Thymus (tissue), 11 donors: ENCODE results near the gene C2orf76. TPM values are rescaled to one million over a fixed set of nuclear protein-coding genes. Genes with fewer than 3 reads are reported as not detected.

Source experiments
- DNase-seq, 9 donors: peaks; one replicate each; pipeline ENCODE4 v3.0.0-alpha.2; 2013; ENCODE audit warnings: low spot score in 9 of 9, low read depth in 6 of 9, missing footprints in 1 of 9
- H3K27ac ChIP-seq, 2 donors: one replicate each; pipeline ENCODE4 v1.5.1; 2013; ENCODE audit warnings: control low read depth in 1 of 2, low read depth in 1 of 2, low read length in 1 of 2, mild to moderate bottlenecking in 1 of 2, moderate library complexity in 1 of 2
- H3K27me3 ChIP-seq, 2 donors: one replicate each; pipeline ENCODE4 v1.5.1; 2013; ENCODE audit warnings: low read length in 1 of 2; ENCODE audit not compliant: control insufficient read depth in 2 of 2, insufficient read depth in 1 of 2
- H3K36me3 ChIP-seq, 2 donors: one replicate each; pipeline ENCODE4 v1.5.1; 2013; ENCODE audit warnings: low read length in 1 of 2, mild to moderate bottlenecking in 1 of 2, moderate library complexity in 1 of 2; ENCODE audit not compliant: control insufficient read depth in 2 of 2, insufficient read depth in 2 of 2
- H3K4me1 ChIP-seq, 2 donors: one replicate each; pipeline ENCODE4 v1.5.1; 2013; ENCODE audit warnings: low read length in 2 of 2; ENCODE audit not compliant: control insufficient read depth in 2 of 2, insufficient read depth in 2 of 2
- H3K4me3 ChIP-seq, 2 donors: one replicate each; pipeline ENCODE4 v1.5.1; 2013; ENCODE audit warnings: low read length in 2 of 2, control low read depth in 1 of 2, mild to moderate bottlenecking in 1 of 2
- H3K9me3 ChIP-seq, 2 donors: one replicate each; pipeline ENCODE4 v1.5.1; 2013; ENCODE audit warnings: low read length in 1 of 2, mild to moderate bottlenecking in 1 of 2; ENCODE audit not compliant: control insufficient read depth in 2 of 2, insufficient read depth in 1 of 2
- WGBS: extraction: QIAGEN DNeasy Blood & Tissue Kit; methylation state at CpG from one replicate; pipeline ENCODE4 v1.1.7; 2013; 5-methylcytosine and 5-hydroxymethylcytosine counted together
- polyA plus RNA-seq: library from polyadenylated mRNA; stranded (reverse); fragments of 200-250 nt; gene quantifications from one replicate; pipeline ENCODE4 v1.2.3, GENCODE V29; 2013
- total RNA-seq: library from RNA; stranded (reverse); fragments of 120-200 nt; gene quantifications from one replicate; pipeline ENCODE4 v1.2.4, GENCODE V29; 2013
- donor health status: healthy.

The C2orf76 gene
- total and polyA plus RNA-seq, 2 donors: 14.7 to 25.6 TPM

GRCh38 chr2:119260646-119261492 is 105.8 kb downstream of the C2orf76 start:
- no peaks in the 10 kb centered on the region for H3K27me3 ChIP-seq
- 89% methylated on average over 11 of the region's 11 CpGs for WGBS
- H3K4me3 ChIP-seq: no peak overlapping the region
- no peak overlapping the region for H3K27ac ChIP-seq
- H3K4me1 ChIP-seq: no peaks in the 10 kb centered on the region
- H3K36me3 ChIP-seq: no peaks in the 10 kb centered on the region
- H3K9me3 ChIP-seq: no peaks in the 10 kb centered on the region
- no peak for DNase-seq

- Histone ChIP-seq H3K4me3 (no peak overlapping the region), H3K4me1 (no peaks in the 10 kb centered on the region), H3K27ac (no peak overlapping the region), H3K9me3 (no peaks in the 10 kb centered on the region), H3K27me3 (no peaks in the 10 kb centered on the region), H3K36me3 (no peaks in the 10 kb centered on the region)
- 98% methylated on average over 5 of the region's 5 CpGs for WGBS
- no peak for DNase-seq
These were observed 107.3 kb downstream of the C2orf76 start for GRCh38 chr2:119259296-119259860.

GRCh38 chr2:119257198-119257597 is 109.4 kb downstream of the C2orf76 start:
- DNase-seq: no peak
- Histone ChIP-seq H3K4me1 (no peaks in the 10 kb centered on the region), H3K36me3 (no peaks in the 10 kb centered on the region), H3K4me3 (no peak overlapping the region), H3K27ac (no peak overlapping the region), H3K27me3 (no peaks in the 10 kb centered on the region), H3K9me3 (no peaks in the 10 kb centered on the region)
- 95% methylated on average over 9 of the region's 9 CpGs for WGBS

- no peak for DNase-seq
- Histone ChIP-seq H3K27ac (no peak overlapping the region), H3K4me1 (no peaks in the 10 kb centered on the region), H3K9me3 (no peaks in the 10 kb centered on the region), H3K4me3 (no peak overlapping the region), H3K27me3 (no peaks in the 10 kb centered on the region), H3K36me3 (no peaks in the 10 kb centered on the region)
- WGBS: 95% methylated on average over 2 of the region's 2 CpGs
These were observed 110.1 kb downstream of the C2orf76 start for GRCh38 chr2:119256582-119256921.

GRCh38 chr2:119255760-119256581 is 110.7 kb downstream of the C2orf76 start:
- Histone ChIP-seq H3K4me3 (no peak overlapping the region), H3K36me3 (no peaks in the 10 kb centered on the region), H3K9me3 (no peaks in the 10 kb centered on the region), H3K27me3 (no peaks in the 10 kb centered on the region), H3K4me1 (no peaks in the 10 kb centered on the region), H3K27ac (no peak overlapping the region)
- WGBS: 92% methylated on average over 12 of the region's 12 CpGs
- no peak for DNase-seq

GRCh38 chr2:119254601-119255080 is 112.0 kb downstream of the C2orf76 start:
- Histone ChIP-seq H3K36me3 (no peaks in the 10 kb centered on the region), H3K4me3 (no peak overlapping the region), H3K9me3 (no peaks in the 10 kb centered on the region), H3K4me1 (no peaks in the 10 kb centered on the region), H3K27me3 (no peaks in the 10 kb centered on the region), H3K27ac (no peak overlapping the region)
- WGBS: 96% methylated on average over 10 of the region's 10 CpGs
- no peak for DNase-seq

GRCh38 chr2:119253760-119254600 is 112.7 kb downstream of the C2orf76 start:
- no peaks in the 10 kb centered on the region for H3K36me3 ChIP-seq
- 92% methylated on average over 14 of the region's 14 CpGs for WGBS
- DNase-seq: no peak
- no peaks in the 10 kb centered on the region for H3K4me1 ChIP-seq
- H3K4me3 ChIP-seq: no peak overlapping the region
- no peaks in the 10 kb centered on the region for H3K27me3 ChIP-seq
- H3K27ac ChIP-seq: no peak overlapping the region
- no peaks in the 10 kb centered on the region for H3K9me3 ChIP-seq

GRCh38 chr2:119253114-119253702 is 113.4 kb downstream of the C2orf76 start:
- 87% methylated on average over 2 of the region's 2 CpGs for WGBS
- H3K27me3 ChIP-seq: no peaks in the 10 kb centered on the region
- no peak overlapping the region for H3K4me3 ChIP-seq
- no peaks in the 10 kb centered on the region for H3K9me3 ChIP-seq
- no peaks in the 10 kb centered on the region for H3K36me3 ChIP-seq
- H3K27ac ChIP-seq: no peak overlapping the region
- DNase-seq: no peak
- H3K4me1 ChIP-seq: no peaks in the 10 kb centered on the region
